ENCODE results near the gene SYK.

DNA sequence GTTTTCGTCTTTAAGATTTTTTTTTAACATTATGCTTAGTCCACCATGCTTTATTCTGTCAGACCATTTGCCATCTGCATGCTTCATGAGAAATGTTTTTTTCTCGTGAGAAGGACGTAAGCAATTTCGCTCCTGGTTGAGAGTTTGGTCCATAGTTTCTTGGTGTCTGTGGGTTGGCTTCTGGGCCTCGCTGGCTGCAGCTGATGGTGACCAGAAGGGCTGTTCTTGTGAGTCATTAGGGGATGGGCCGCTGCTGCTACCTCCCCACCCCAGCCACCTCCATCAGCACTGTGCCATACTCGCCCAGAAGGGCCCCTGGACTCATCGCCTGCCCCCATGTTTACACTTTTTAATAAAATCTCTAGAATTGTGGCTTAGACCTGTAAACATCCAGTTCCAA, 11.4 kb downstream of the SYK start:
- TF ChIP-seq, protein P1, sequence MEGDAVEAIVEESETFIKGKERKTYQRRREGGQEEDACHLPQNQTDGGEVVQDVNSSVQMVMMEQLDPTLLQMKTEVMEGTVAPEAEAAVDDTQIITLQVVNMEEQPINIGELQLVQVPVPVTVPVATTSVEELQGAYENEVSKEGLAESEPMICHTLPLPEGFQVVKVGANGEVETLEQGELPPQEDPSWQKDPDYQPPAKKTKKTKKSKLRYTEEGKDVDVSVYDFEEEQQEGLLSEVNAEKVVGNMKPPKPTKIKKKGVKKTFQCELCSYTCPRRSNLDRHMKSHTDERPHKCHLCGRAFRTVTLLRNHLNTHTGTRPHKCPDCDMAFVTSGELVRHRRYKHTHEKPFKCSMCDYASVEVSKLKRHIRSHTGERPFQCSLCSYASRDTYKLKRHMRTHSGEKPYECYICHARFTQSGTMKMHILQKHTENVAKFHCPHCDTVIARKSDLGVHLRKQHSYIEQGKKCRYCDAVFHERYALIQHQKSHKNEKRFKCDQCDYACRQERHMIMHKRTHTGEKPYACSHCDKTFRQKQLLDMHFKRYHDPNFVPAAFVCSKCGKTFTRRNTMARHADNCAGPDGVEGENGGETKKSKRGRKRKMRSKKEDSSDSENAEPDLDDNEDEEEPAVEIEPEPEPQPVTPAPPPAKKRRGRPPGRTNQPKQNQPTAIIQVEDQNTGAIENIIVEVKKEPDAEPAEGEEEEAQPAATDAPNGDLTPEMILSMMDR (tag by site-specific recombination; IDR thresholded peaks at IDR 0.05), result no peak
- TF ChIP-seq ZNF223 (tag by site-specific recombination; IDR thresholded peaks at IDR 0.05), result no peak
- no peak for TF ChIP-seq KLF9 (tag by site-specific recombination; IDR thresholded peaks at IDR 0.05; ENCODE audit: low read depth)
- TF ChIP-seq, protein P2, sequence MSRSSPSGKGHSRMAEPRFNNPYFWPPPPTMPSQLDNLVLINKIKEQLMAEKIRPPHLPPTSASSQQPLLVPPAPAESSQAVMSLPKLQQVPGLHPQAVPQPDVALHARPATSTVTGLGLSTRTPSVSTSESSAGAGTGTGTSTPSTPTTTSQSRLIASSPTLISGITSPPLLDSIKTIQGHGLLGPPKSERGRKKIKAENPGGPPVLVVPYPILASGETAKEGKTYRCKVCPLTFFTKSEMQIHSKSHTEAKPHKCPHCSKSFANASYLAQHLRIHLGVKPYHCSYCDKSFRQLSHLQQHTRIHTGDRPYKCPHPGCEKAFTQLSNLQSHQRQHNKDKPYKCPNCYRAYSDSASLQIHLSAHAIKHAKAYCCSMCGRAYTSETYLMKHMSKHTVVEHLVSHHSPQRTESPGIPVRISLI (tag by site-specific recombination; IDR thresholded peaks at IDR 0.05), result no peak
- TF ChIP-seq, protein P3, sequence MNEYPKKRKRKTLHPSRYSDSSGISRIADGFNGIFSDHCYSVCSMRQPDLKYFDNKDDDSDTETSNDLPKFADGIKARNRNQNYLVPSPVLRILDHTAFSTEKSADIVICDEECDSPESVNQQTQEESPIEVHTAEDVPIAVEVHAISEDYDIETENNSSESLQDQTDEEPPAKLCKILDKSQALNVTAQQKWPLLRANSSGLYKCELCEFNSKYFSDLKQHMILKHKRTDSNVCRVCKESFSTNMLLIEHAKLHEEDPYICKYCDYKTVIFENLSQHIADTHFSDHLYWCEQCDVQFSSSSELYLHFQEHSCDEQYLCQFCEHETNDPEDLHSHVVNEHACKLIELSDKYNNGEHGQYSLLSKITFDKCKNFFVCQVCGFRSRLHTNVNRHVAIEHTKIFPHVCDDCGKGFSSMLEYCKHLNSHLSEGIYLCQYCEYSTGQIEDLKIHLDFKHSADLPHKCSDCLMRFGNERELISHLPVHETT (tag by site-specific recombination; IDR thresholded peaks at IDR 0.05), result no peak
- no peak for TF ChIP-seq MYNN (tag by site-specific recombination; IDR thresholded peaks at IDR 0.05; ENCODE audit: borderline replicate concordance)
- TF ChIP-seq ZNF530 (tag by site-specific recombination; IDR thresholded peaks at IDR 0.05; ENCODE audit: low read depth), result no peak
- no peak for TF ChIP-seq ZNF785 (tag by site-specific recombination; IDR thresholded peaks at IDR 0.05)
- no peak for TF ChIP-seq ZNF146 (tag by site-specific recombination; IDR thresholded peaks at IDR 0.05)
- TF ChIP-seq ZEB2 (tag by site-specific recombination; IDR thresholded peaks at IDR 0.05), result no peak
- no peak for TF ChIP-seq ZNF274 (IDR thresholded peaks at IDR 0.05; ENCODE audit: low read length)
- TF ChIP-seq ZNF274 (tag by site-specific recombination; IDR thresholded peaks at IDR 0.05; ENCODE audit: borderline replicate concordance), result no peak
- no peak for TF ChIP-seq ZBTB21 (tag by site-specific recombination; IDR thresholded peaks at IDR 0.05)
- TF ChIP-seq BCL11A (tag by site-specific recombination; IDR thresholded peaks at IDR 0.05; ENCODE audit: low read depth), result no peak
- no peak for TF ChIP-seq TCF7L2 (IDR thresholded peaks at IDR 0.05; ENCODE audit: borderline replicate concordance, low read depth, low read length)

Measured in HEK293 (cell line).